Hepatocyte (in vitro differentiated cells): Measurements from ENCODE around the gene INSL3. TPM values are rescaled to one million over a fixed set of nuclear protein-coding genes. Genes with fewer than 3 reads are reported as not detected.

Source experiments
- DNase-seq: peaks from one replicate; pipeline ENCODE4 v3.0.0-alpha.2; 2016; ENCODE audit warnings: low spot score
- H2AFZ ChIP-seq: fragments of 200-600 bp; sonication (generic); 2 replicates; pipeline ENCODE4 v1.6.0; 2016; ENCODE audit warnings: antibody characterized with exemption, mild to moderate bottlenecking
- H3K27ac ChIP-seq: fragments of 200-600 bp; sonication (generic); 2 replicates; pipeline ENCODE4 v1.5.1; 2016; ENCODE audit warnings: mild to moderate bottlenecking
- H3K27me3 ChIP-seq: fragments of 200-600 bp; sonication (generic); 2 replicates; pipeline ENCODE4 v1.6.1; 2016
- H3K36me3 ChIP-seq: fragments of 200-600 bp; sonication (generic); replicated peaks from 2 replicates; pipeline ENCODE4 v1.5.1; 2016; ENCODE audit warnings: low read depth; ENCODE audit not compliant: insufficient read depth
- H3K4me1 ChIP-seq: fragments of 200-600 bp; sonication (generic); 2 replicates; pipeline ENCODE4 v1.5.1; 2016; ENCODE audit warnings: mild to moderate bottlenecking, moderate library complexity; ENCODE audit not compliant: insufficient read depth
- H3K4me2 ChIP-seq: fragments of 200-600 bp; sonication (generic); 2 replicates; pipeline ENCODE4 v1.6.0; 2016
- H3K4me3 ChIP-seq: fragments of 200-600 bp; sonication (generic); 2 replicates; pipeline ENCODE4 v1.5.1; 2016; ENCODE audit warnings: mild to moderate bottlenecking
- H3K79me2 ChIP-seq: fragments of 200-600 bp; sonication (generic); 2 replicates; pipeline ENCODE4 v1.6.0; 2017; ENCODE audit warnings: mild to moderate bottlenecking
- H3K9me2 ChIP-seq: fragments of 200-600 bp; sonication (generic); replicated peaks from 2 replicates; pipeline ENCODE4 v1.6.0; 2017; ENCODE audit warnings: mild to moderate bottlenecking; ENCODE audit not compliant: insufficient read depth
- H3K9me3 ChIP-seq: fragments of 200-600 bp; sonication (generic); 2 replicates; pipeline ENCODE4 v1.5.1; 2016; ENCODE audit warnings: low read depth, mild to moderate bottlenecking
- H4K20me1 ChIP-seq: fragments of 200-600 bp; sonication (generic); 2 replicates; pipeline ENCODE4 v1.6.0; 2016; ENCODE audit warnings: mild to moderate bottlenecking; ENCODE audit not compliant: insufficient read depth, poor library complexity, severe bottlenecking
- CTCF ChIP-seq: fragments of 200-600 bp; sonication (generic); IDR thresholded peaks from 2 replicates; pipeline ENCODE4 v1.5.1; 2016; ENCODE audit warnings: antibody characterized with exemption, mild to moderate bottlenecking; ENCODE audit not compliant: poor library complexity
- EZH2 ChIP-seq: fragments of 200-600 bp; sonication (generic); IDR thresholded peaks from 2 replicates; pipeline ENCODE4 v1.6.1; 2016; ENCODE audit warnings: antibody characterized with exemption, mild to moderate bottlenecking, borderline replicate concordance
- EZH2phosphoT487 ChIP-seq: fragments of 200-600 bp; sonication (generic); IDR thresholded peaks from one replicate; pipeline ENCODE4 v1.6.1; 2018; ENCODE audit warnings: antibody characterized with exemption, mild to moderate bottlenecking, low read depth, moderate library complexity; ENCODE audit not compliant: unreplicated experiment, severe bottlenecking
- WGBS: methylation state at CpG from one replicate; pipeline ENCODE4 v1.1.6; 2016; ENCODE audit warnings: low lambda C conversion rate; ENCODE audit errors: missing lambda C conversion rate; 5-methylcytosine and 5-hydroxymethylcytosine counted together
- polyA plus RNA-seq: library from polyadenylated mRNA; unstranded; fragments of >200 nt; fragmentation: Nextera tagmentation; extraction: Ambion mirVana; gene quantifications from 2 replicates; pipeline ENCODE4 v1.2.1, GENCODE V29; 2016
- total RNA-seq: library from RNA; depleted of rRNA; stranded (reverse); fragments of >200 nt; gene quantifications from 2 replicates; pipeline ENCODE4 v1.2.3, GENCODE V29; 2014

Gene INSL3
- total and polyA plus RNA-seq, 2 experiments from 2014 or later = 0.21 TPM; not detected in 1

GRCh38 chr19:17775991-17776803 lies 45.1 kb downstream of the INSL3 start:
- no peaks in the 10 kb centered on the region for H3K9me2 ChIP-seq
- TF ChIP-seq EZH2phosphoT487 = no peak
- no peak for TF ChIP-seq EZH2
- TF ChIP-seq CTCF = no peak
- no peaks in the 10 kb centered on the region for H4K20me1 ChIP-seq
- H3K36me3 ChIP-seq = no peaks in the 10 kb centered on the region
- H3K9me3 ChIP-seq = no peaks in the 10 kb centered on the region
- no peak overlapping the region for H3K4me2 ChIP-seq
- H3K79me2 ChIP-seq = no peaks in the 10 kb centered on the region
- no peak overlapping the region for H3K4me3 ChIP-seq
- 76% methylated on average over 26 of the region's 27 CpGs for WGBS
- DNase-seq = no peak
- H3K27ac ChIP-seq = no peak overlapping the region
- no peaks in the 10 kb centered on the region for H3K27me3 ChIP-seq
- no peak overlapping the region for H2AFZ ChIP-seq
- peaks cover 4% of the 10 kb centered on the region for H3K4me1 ChIP-seq

GRCh38 chr19:17775245-17775927 lies 45.9 kb downstream of the INSL3 start:
- no peaks in the 10 kb centered on the region for H3K27me3 ChIP-seq
- no peak overlapping the region for H3K27ac ChIP-seq
- no peaks in the 10 kb centered on the region for H3K36me3 ChIP-seq
- H4K20me1 ChIP-seq = no peaks in the 10 kb centered on the region
- no peaks in the 10 kb centered on the region for H3K9me3 ChIP-seq
- no peaks in the 10 kb centered on the region for H3K79me2 ChIP-seq
- TF ChIP-seq CTCF = peak; percentile 58
- no peak for TF ChIP-seq EZH2
- no peak for TF ChIP-seq EZH2phosphoT487
- H2AFZ ChIP-seq = no peak overlapping the region
- WGBS = 46% methylated on average over 15 of the region's 16 CpGs
- peak; percentile 72 for DNase-seq
- peaks cover 4% of the 10 kb centered on the region for H3K4me1 ChIP-seq
- H3K9me2 ChIP-seq = no peaks in the 10 kb centered on the region
- H3K4me2 ChIP-seq = no peak overlapping the region
- no peak overlapping the region for H3K4me3 ChIP-seq

GRCh38 chr19:17772172-17772571 lies 49.1 kb downstream of the INSL3 start:
- WGBS = 95% methylated on average over 4 of the region's 4 CpGs
- no peak overlapping the region for H3K27ac ChIP-seq
- TF ChIP-seq EZH2phosphoT487 (no peak), CTCF (no peak), EZH2 (no peak)
- no peaks in the 10 kb centered on the region for H3K4me1 ChIP-seq
- H2AFZ ChIP-seq = no peak overlapping the region
- no peak overlapping the region for H3K4me3 ChIP-seq
- H3K9me2 ChIP-seq = no peaks in the 10 kb centered on the region
- DNase-seq = no peak
- no peaks in the 10 kb centered on the region for H3K27me3 ChIP-seq
- H3K9me3 ChIP-seq = no peaks in the 10 kb centered on the region
- no peaks in the 10 kb centered on the region for H4K20me1 ChIP-seq
- no peaks in the 10 kb centered on the region for H3K79me2 ChIP-seq
- no peaks in the 10 kb centered on the region for H3K36me3 ChIP-seq
- no peak overlapping the region for H3K4me2 ChIP-seq
